Uterus (tissue), 4 donors: ENCODE data around the gene AGBL1. TPM values are rescaled to one million over a fixed set of nuclear protein-coding genes. Genes with fewer than 3 reads are reported as not detected.

Experiments used
- DNase-seq, 2 donors: peaks; one replicate each; pipeline ENCODE4 v3.0.0-alpha.2; 2019 to 2020
- H3K27ac ChIP-seq, 2 donors: fragments of 200-600 bp; sonication (generic); 1 replicate in 1 of 2; 2 replicates in 1 of 2; pipeline ENCODE4 v1.5.1; 2016 to 2018
- H3K27me3 ChIP-seq, 2 donors: fragments of 200-600 bp; sonication (generic); one replicate each; pipeline ENCODE4 v1.5.1; 2018 to 2019; ENCODE audit warnings: control low read depth in 1 of 2
- H3K36me3 ChIP-seq, 2 donors: fragments of 200-600 bp; sonication (generic); one replicate each; pipeline ENCODE4 v1.5.1; 2019; ENCODE audit warnings: control low read depth in 1 of 2
- H3K4me1 ChIP-seq, 2 donors: fragments of 200-600 bp; sonication (generic); one replicate each; pipeline ENCODE4 v1.5.1; 2018 to 2019; ENCODE audit warnings: control low read depth in 1 of 2
- H3K4me3 ChIP-seq, 2 donors: fragments of 200-600 bp; sonication (generic); 1 replicate in 1 of 2; 2 replicates in 1 of 2; pipeline ENCODE4 v1.5.1; 2018 to 2019; ENCODE audit warnings: mild to moderate bottlenecking in 1 of 2
- H3K9me3 ChIP-seq, 2 donors: fragments of 200-600 bp; sonication (generic); one replicate each; pipeline ENCODE4 v1.5.1; 2019; ENCODE audit warnings: control low read depth in 1 of 2
- POLR2A ChIP-seq, 2 donors: fragments of 450-650 bp; IDR thresholded peaks; one replicate each; pipeline ENCODE4 v1.6.1; 2016; ENCODE audit warnings: antibody characterized with exemption in 2 of 2, mild to moderate bottlenecking in 1 of 2, moderate library complexity in 1 of 2
- intact Hi-C: fragments of 100-400 bp; cut with DNase I; formaldehyde crosslinking; loops from one replicate; pipeline ENCODE4 v1.15.1; 2023; ENCODE audit warnings: low total_unique reads
- total RNA-seq, 4 donors: library from RNA; depleted of rRNA in 3 of 4; stranded (reverse); fragments of >200 nt in 3 of 4; gene quantifications; one replicate each; pipeline versions ENCODE4 v1.1.0 to v1.2.4, GENCODE V29; 2014 to 2023
- TF ChIP-seq, protein P1 (sequence below), 4 experiments: fragments of 200-600 bp in 2 of 4; fragments of 450-650 bp in 2 of 4; sonication (generic) in 2 of 4; IDR thresholded peaks; one replicate each; pipeline ENCODE4 v1.5.1; 2016 to 2019; ENCODE audit warnings: antibody characterized with exemption in 4 of 4, mild to moderate bottlenecking in 2 of 4, moderate library complexity in 1 of 4
- donor health status: DM: yes; HTN: yes; CAD: no.

AGBL1 gene
- total RNA-seq, 4 donors from 2014 or later, result 0.07 TPM; not detected in 3

DNA sequence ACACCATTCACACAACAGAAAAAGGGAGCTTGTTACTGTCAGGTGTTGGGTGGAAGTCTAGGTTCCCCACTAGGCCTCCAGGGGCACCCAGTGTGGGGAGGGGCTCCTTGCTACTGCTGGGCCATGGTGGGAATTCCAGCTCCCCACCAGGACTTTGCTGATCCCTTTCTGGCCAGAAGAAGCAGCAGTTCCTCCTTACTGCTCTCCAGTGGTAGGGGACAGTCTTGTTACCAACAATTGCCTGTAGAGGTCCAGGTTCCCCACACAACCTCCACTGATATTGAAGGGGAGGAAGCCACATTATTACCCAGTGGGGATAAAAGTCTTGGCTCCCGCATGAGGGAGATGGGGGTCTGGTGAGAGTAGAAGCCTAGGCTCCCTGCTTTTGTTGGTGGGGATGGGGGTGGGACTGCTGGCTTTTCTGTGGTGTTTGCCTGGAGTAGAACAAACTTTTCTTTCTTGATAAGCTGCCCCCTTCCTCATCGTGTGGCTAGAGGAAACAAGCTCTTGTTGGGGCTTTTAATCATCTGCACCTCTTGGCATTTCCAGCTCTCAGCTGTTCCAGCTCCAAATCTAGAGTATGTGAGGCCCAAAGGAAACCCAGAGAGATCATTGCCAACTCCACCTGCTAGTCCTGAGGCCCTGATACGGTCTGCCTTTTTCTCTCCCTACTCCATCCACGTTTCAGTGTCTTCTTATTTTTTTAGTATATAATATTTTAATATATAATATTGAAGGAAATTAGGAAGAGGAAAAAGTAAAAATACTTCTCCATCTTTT lies 824.2 kb downstream of the AGBL1 start:
- no peak for TF ChIP-seq POLR2A (IDR thresholded peaks at IDR 0.05)
- TF ChIP-seq, protein P1, sequence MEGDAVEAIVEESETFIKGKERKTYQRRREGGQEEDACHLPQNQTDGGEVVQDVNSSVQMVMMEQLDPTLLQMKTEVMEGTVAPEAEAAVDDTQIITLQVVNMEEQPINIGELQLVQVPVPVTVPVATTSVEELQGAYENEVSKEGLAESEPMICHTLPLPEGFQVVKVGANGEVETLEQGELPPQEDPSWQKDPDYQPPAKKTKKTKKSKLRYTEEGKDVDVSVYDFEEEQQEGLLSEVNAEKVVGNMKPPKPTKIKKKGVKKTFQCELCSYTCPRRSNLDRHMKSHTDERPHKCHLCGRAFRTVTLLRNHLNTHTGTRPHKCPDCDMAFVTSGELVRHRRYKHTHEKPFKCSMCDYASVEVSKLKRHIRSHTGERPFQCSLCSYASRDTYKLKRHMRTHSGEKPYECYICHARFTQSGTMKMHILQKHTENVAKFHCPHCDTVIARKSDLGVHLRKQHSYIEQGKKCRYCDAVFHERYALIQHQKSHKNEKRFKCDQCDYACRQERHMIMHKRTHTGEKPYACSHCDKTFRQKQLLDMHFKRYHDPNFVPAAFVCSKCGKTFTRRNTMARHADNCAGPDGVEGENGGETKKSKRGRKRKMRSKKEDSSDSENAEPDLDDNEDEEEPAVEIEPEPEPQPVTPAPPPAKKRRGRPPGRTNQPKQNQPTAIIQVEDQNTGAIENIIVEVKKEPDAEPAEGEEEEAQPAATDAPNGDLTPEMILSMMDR (IDR thresholded peaks at IDR 0.05), result no peak
- H3K4me1 ChIP-seq, result no peaks in the 10 kb centered on the region
- H3K27me3 ChIP-seq, result no peaks in the 10 kb centered on the region
- DNase-seq, result no peak
- no peak overlapping the region for H3K4me3 ChIP-seq
- H3K36me3 ChIP-seq, result no peaks in the 10 kb centered on the region
- H3K27ac ChIP-seq, result no peak overlapping the region
- intact Hi-C loops, result no loop called here
- no peaks in the 10 kb centered on the region for H3K9me3 ChIP-seq

- no peaks in the 10 kb centered on the region for H3K36me3 ChIP-seq
- H3K9me3 ChIP-seq, result no peaks in the 10 kb centered on the region
- no peaks in the 10 kb centered on the region for H3K4me1 ChIP-seq
- TF ChIP-seq, protein P1 (IDR thresholded peaks at IDR 0.05), result no peak
- no peak for TF ChIP-seq POLR2A (IDR thresholded peaks at IDR 0.05)
- no peak overlapping the region for H3K4me3 ChIP-seq
- no peaks in the 10 kb centered on the region for H3K27me3 ChIP-seq
- DNase-seq, result no peak
- no peak overlapping the region for H3K27ac ChIP-seq
- intact Hi-C loops, result no loop called here
These were observed 826.1 kb downstream of the AGBL1 start for GRCh38 chr15:86905625-86906256.

DNA sequence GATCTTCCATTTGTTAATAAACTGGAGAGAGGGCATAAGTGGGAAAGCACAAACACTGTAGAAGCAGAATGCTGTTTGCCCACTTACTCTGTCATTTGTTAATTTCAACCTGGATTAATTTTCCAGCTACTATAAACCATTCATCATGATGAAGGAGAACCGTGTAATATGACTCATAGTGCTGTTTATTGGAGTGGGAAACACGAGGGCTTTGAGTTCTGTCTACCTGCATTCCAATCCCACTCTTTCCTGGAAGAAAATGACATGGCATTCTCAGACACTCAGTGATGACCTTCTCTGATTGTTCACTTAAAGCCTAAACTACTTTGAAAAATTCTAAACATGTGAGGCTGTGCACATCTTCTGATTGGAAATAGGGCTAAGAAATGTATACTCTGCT lies 826.7 kb downstream of the AGBL1 start:
- Histone ChIP-seq H3K4me3 (no peak overlapping the region), H3K27ac (no peak overlapping the region), H3K36me3 (no peaks in the 10 kb centered on the region), H3K9me3 (no peaks in the 10 kb centered on the region), H3K27me3 (no peaks in the 10 kb centered on the region), H3K4me1 (no peaks in the 10 kb centered on the region)
- TF ChIP-seq, protein P1 (IDR thresholded peaks at IDR 0.05), result no peak
- no peak for TF ChIP-seq POLR2A (IDR thresholded peaks at IDR 0.05)
- DNase-seq, result no peak
- intact Hi-C loops, result no loop called here

- DNase-seq, result no peak
- no peak overlapping the region for H3K4me3 ChIP-seq
- no peak overlapping the region for H3K27ac ChIP-seq
- no peaks in the 10 kb centered on the region for H3K36me3 ChIP-seq
- no peaks in the 10 kb centered on the region for H3K4me1 ChIP-seq
- no peaks in the 10 kb centered on the region for H3K27me3 ChIP-seq
- TF ChIP-seq POLR2A (IDR thresholded peaks at IDR 0.05), result no peak
- TF ChIP-seq, protein P1 (IDR thresholded peaks at IDR 0.05), result no peak
- intact Hi-C loops, result no loop called here
- H3K9me3 ChIP-seq, result no peaks in the 10 kb centered on the region
These were observed 831.4 kb downstream of the AGBL1 start for GRCh38 chr15:86911022-86911421.

DNA sequence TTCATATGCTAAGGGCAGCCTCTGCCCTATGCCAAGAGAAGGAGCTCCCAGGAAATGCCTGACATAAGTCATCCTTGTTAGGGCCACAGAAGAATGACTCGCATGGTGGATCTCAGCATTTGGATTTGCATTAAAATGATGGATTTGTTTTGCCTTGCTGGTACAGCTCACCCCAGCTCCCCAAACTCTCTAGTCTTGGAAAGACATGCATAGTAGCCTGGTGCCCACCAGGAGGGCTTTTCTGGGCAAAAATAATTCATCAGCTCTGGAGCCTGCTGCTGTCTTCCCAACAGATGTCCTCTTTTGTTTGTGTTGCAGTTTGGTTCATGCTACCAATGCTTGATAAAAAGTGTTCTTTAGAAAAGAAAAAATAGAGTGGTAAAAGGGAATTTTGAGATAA lies 833.0 kb downstream of the AGBL1 start:
- DNase-seq, result no peak
- no peaks in the 10 kb centered on the region for H3K4me1 ChIP-seq
- intact Hi-C loops, result no loop called here
- H3K27ac ChIP-seq, result no peak overlapping the region
- H3K4me3 ChIP-seq, result no peak overlapping the region
- no peaks in the 10 kb centered on the region for H3K27me3 ChIP-seq
- no peak for TF ChIP-seq POLR2A (IDR thresholded peaks at IDR 0.05)
- TF ChIP-seq, protein P1 (IDR thresholded peaks at IDR 0.05), result no peak
- H3K36me3 ChIP-seq, result no peaks in the 10 kb centered on the region
- H3K9me3 ChIP-seq, result no peaks in the 10 kb centered on the region
